Activated CD8-positive, alpha-beta memory T cell treated with anti-CD3 and anti-CD28 coated beads, Interleukin-2, amount 50 U/mL, for 1 hour (primary cell): ENCODE measurements around the gene COL21A1.
"Not testable (repeated sequence)": the region's sequence is repeated elsewhere in the genome, so short reads cannot be mapped to it uniquely, and the experiment has no call there.

Experiments used
- DNase-seq: peaks from one replicate; pipeline ENCODE4 v3.0.0-alpha.2; 2020; ENCODE audit errors: extremely low read depth

Gene COL21A1

DNA sequence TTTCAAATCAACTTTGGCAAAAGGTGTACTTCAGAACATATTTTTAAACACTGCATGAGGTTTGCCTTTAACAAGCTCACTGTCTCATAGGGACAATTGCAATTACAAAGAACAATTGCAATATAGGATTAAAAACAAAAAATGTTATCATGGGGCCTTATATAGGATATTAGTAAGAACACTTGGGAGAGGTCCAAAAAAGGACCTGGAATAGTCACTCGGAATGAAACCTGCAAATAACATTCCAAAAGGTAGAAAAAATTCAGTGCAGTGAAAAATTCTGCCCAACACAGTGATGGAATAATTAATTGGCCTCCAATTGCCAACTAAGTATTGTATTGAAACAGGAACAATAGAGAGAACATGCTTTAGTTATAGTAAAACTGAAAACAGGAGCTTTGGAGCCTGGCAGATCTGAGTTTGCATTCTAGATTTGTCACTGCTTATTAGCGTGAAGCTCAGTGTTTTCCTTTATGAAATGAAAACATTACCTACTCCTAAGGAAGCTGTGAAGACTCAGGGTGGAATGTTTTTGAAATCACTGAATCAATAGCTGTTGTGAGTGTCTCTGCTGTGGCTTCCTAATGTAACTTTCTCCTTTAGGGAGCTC, 199.3 kb downstream of the COL21A1 start:
- no peak for DNase-seq

DNA sequence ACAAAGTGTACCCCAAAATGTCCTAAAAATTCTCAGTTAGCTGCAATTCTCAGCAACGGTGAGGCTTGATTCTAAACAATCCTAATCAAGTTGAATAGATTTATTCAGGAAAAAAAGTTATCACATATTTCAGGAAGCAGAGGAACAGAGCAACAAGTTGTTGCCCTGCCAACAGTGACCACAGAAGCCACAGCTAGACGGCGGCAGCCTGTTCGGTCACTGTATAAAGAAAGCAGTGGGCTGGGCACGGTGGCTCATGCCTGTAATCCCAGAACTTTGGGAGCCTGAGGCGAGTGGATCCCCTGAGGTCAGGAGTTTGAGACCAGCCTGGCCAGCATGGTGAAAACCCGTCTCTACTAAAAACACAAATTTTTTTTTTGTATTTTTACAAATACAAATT, 200.8 kb downstream of the COL21A1 start:
- DNase-seq: no peak

DNA sequence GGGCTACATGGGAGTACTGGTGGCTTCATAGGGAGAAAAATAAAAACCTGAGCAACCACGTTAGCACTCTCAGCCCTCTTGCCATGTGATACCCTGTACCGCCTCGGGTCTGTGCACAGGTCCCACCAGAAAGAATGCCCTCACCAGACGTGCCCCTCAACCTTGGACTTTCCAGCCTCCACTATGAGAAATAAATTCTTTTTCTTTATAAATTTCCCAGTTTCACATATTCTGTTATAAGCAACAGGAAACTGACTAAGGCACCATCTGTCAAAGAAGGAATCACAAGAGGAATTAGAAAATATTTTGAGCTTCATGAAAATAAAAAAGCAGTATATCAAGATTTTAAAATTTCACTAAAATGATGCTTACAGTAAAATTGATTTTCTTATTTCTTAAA, 203.6 kb downstream of the COL21A1 start:
- DNase-seq: no peak

DNA sequence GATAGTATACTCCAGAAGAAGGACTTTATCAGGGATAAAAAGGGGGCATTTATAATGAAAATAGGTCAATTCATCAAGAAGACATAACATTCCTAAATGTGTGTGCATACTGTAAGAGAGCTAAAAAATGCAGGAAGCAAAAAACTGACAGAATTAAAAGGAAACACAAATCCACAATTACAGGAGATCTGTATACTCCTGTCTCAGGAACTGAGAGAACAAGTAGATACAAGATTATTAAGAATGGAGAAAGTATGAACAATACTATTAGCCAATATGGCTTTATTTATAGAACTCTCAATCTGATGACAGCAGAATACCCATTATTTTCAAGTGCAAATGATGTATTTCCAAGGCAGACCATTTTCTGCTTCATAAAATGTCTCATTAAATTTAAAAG, 204.3 kb downstream of the COL21A1 start:
- DNase-seq: no peak

DNA sequence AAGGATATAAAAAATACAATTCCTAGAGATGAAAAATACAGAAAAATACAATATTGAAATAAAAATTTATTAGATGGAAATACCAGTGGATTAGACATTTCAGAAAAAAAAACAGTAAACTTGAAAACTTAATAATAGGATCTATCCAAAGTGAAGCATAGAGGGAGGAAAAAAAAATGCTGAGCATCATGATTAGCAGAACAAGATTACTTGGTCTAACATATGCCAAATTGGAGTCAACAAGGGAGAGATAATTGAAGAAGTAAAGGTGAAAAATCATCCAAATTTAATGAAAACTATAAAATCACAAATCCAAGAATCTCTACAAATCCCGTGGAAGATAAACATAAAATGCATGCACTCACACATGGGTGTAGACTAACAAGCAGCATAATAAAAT, 205.8 kb downstream of the COL21A1 start:
- DNase-seq: no peak

DNA sequence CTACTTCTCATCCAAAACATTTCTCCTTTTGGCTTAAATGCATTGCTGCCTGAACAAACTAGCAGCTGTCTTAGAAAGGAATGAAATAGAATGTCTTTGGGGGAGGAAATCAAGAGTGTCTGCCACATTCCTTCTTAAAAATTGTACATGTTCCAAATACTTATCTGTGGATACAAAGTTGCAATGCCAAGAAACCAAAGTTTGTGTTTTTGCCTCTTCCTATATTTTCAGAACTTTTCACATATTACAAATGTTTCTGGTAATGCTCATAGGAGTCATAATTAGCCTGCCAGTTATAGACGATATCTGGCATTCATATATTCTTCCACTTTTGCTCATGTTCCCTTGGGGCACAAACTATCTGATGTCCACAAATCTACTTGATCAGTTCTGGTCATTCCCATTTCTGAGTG, 206.5 kb downstream of the COL21A1 start:
- DNase-seq: no peak

DNA sequence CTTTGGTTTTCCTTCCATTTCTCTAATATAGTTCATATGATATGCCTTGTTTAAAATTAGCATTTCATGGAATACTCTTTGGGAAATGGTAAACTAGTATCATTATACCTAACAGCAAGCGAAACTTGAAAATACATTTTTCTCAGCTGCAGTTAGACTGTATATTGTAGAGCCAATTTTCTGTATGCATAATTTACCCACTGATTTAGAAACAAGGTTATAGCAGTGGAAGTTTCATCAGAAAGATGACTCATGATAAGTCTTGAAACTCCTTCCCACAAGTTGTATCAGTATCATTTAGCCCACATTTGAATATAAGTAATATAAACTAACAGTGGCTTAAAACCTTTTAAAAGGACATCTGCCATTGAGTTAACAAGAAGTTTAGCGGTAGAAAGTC, 207.2 kb downstream of the COL21A1 start:
- no peak for DNase-seq

DNA sequence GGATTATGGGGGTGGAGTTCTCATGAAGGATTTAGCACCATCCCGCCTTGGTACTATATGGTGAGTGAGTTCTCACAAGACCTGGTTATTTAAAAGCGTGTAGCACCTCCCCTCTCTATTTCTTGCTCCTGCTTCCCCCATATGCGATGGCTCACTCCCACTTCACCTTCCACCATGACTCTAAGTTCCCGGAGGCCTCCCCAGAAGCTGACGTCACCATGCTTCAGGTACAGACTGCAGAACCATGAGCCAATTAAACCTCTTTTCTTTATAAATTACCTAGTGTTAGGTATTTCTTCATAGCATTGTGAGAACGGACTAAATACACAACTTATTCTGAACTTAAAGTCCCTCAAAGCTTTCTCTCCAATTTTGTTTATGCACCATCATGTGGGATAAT, 208.6 kb downstream of the COL21A1 start:
- DNase-seq: no peak

DNA sequence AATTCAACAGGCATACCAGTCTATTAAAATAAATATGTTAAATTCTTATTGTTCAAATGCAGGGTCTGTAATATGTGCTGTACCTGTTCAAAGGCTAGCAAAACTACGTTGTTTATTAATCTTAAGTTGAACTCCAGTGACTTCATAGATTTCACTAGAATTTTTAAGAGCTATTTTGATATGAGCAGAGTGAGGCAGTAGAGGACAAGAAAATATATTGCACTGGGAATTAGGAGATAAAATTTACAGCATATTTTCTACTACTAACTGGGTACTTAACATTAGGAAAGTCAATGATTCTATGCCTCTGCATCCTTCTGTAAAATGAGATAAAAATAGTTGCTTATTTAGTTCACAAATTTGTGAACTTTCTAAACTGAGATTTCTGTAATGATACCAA, 209.8 kb downstream of the COL21A1 start:
- no peak for DNase-seq

DNA sequence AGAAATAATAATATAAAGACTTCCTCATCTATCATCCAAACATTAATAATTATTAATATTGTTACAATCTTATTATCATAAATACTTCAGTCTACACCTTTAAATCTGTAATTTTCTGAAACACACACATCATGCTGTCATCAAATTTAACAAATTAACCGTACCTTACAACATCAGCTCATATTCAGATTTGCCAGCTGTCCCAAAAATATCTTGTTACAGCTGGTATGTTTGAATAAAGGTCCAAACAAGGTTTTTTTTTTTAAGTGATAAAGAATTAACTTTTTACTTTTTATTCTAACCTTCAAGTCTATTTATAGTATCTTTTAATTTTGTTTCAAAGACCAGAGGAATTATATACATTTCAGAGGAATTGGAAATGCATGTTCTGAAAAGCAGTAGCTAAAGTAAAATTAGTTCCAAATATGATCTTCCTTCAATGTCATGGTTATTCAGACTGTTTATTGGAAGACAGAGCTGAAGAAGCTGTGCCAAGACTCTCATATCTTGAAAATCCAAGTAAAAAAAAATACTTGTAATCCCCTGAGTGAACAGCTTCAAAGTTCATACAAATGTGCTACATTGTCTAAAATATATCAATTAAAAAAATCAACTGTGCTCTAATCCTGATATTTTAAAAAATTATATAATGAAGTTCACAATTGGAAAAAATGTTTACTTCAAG, 210.3 kb downstream of the COL21A1 start:
- no peak for DNase-seq

DNA sequence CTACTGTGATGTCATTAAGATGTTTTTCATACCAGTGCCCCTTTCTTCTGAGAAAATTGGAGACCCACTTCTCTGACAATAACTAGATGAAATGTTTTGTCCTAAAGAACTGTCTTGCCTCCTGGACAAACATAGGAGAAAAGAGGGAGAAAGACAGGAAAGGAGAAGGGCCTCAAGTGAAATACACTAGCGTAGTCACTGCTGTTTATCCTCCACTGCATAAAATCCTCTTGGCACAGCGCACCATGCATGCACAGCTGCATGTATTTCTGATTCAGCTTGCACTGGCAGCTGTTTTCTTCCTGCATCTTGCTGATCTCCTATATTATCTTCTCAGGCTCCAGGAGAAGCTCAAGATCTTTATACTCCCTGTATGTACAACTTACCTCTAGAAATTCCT, 214.0 kb downstream of the COL21A1 start:
- DNase-seq: no peak

DNA sequence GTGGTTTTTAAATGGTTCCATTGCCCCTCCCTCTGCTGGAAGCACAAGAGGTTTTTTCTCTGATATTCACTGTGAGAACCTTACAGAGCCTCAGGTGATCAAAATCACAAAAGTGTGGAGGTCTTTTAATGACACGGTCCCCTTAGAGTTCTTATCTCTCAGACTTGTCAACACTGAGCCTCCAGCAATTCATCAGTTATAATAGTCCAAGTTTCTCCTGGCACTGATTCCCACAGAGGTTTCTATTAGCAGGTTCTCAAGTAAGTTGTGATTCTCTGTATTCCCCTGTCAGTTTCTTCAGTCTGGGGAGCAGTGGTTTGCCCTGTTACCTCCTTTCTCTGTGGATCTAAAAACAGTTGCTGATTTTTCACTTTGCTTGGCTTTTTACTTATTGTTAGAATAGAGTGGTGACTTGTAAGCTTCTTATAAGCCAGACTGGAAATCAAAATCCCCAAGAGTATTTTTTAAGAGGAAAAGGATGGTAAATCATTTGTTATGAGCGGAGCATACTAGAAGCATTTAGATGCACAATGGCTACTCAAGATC, 214.6 kb downstream of the COL21A1 start:
- no peak for DNase-seq

DNA sequence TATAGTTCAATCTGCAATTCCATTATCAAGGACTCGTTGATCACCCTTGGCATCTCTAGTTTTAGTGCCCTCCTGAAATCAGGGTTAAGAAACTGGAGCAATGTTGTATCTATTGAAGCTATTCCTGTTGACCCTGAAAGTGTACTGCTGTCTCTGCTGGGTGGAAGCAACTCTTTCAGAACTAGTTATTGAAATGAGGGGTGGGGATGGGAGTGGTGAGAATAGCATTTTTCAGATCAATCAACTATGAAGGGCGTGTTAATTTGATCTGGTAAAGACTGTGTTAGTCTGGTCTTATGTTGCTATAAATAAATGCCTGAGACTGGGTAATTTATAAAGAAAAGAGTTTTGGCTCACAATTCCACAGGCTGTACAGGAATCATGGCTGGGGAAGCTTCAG, 219.5 kb downstream of the COL21A1 start:
- DNase-seq: no peak

DNA sequence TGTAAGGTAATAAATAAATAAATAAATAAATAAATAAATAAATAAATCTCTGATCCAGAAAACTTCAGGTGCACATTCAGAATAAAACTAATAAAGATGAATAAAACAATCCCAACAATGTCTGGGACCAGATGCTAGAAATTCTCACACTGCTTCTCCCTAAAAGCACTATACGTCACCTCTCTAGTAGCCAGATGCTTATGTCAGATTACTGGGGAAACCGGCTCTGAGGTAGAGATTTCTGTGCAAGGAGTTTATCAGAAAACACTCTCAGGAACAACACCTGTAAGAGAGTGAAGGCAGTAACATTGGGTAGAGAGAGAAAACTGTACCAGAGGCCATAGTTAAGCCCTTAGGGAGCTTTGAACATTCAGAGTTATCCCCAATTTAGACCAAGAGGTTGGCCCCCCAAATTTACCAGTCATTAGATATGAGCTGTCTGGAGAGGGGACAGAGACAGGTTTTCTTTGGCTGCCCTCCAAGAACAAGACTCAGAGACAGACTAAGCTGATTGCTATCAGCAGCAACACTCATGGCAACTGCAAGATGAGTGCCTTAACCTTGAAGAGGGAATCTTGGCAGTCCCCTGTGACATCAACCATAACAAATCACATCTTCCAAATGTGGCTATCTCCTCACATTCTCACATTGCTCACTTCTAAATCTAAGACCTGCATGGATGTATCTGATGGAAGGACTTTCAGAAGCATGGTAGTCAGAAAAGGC, 220.8 kb downstream of the COL21A1 start:
- DNase-seq: no peak

DNA sequence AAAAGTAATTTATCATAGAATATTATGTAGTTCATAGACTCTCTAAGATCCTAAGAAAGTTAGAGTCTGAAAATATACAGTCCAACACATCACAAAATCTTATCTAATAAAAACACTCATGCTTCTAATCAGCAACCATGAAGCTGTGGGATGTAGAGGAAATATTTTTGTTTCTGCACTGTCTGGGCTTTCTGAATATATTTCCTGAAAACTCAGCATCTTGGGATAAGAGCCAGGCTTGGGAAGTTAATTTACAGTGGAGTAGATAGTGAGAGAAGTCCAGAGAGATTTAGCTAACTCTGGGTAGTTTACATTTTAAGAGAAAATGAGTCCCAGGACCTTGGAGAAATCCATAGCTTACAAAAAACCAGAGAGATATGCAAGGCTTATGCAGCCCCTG, 221.6 kb downstream of the COL21A1 start:
- no peak for DNase-seq

DNA sequence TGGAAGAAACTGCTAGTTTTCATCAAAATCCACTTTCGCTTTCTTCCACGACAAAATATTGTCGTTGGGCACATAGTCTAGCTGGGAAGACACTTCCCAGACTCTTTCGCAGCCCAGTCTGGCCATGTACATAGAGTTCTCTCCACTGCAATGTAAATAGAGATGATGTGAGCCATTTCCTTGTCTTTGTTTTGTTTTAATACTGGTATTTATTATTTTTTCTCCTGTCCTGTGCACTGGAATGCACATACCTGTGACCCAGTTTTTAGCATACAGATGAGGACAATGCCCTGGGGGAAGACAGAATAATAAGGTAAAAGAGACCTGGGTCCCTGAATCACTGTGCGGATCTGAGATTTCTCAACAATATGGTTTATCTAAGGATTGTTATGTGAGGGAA, 222.4 kb downstream of the COL21A1 start:
- no peak for DNase-seq

DNA sequence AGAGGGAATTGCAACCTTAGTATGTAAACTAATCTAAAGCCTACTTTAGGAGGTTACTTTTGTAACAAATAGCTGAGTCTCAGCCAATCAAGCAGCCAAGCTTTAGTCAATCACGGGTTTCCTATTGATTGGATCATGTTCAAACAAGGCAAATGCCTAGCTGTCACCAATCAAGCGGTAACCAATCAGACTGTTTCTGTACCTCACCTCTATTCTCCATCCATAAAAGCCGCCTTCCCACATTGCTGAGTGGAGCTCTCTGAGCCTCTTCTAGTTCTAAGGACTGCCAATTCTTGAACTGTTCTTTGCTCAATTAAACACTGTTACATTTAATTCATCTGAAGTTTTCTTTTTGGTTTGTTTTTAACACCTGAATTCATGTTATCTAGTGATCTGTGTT, 223.6 kb downstream of the COL21A1 start:
- DNase-seq: no peak

DNA sequence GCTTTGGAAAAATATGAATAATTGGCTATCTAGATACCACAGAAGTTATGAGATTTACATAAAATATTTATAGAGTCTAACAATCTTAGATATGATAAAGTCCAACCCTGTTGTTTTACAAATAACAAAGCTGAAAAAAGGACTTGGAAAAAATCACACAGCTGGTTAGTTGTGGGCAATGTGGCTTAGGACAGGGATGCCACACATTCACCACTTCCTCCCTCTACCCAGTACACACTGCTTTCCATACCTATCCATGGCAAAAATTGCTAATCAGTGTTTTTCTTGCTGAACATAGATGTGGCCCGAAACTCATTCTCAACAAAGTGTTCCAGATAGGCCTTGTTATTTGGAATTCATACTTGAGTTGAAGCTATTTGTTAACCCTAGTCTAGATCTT, 224.7 kb downstream of the COL21A1 start:
- no peak for DNase-seq

DNA sequence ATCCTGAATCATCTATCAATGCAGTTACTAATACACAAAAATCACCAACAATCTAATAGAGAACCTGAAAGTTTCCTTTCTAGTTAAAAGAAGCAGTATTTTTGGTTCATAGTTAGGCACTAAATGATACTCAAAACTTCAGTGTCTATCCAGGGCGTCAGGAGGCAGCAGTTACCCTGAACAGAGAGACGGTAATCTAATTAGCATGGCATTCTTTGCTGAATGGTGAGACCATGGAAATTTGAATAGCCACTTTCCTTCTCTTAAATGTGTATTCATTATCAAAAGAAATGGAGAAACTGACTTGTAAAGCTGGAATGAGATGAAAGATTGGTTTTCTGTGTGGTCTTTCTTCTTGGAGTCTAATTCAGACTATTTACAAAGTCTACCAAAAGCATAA, 225.4 kb downstream of the COL21A1 start:
- DNase-seq: no peak

DNA sequence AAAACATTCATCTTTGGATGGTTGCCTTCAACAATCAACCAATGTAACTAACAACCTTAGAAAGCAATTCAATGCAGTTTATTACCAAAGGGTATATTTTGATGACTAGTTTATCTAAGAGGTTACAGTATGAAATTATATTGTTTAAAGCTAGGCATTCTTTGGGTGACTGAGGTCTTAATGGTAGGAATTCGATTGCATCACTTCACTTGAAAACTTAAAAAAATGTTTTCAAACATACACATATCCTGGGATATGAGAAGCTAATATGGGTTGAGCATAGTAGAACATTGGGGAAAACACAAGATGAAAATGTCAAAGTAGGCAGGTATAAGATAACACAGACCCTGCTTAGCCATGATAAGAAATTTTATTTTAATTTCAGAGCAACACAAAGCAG, 227.4 kb downstream of the COL21A1 start:
- DNase-seq: no peak

DNA sequence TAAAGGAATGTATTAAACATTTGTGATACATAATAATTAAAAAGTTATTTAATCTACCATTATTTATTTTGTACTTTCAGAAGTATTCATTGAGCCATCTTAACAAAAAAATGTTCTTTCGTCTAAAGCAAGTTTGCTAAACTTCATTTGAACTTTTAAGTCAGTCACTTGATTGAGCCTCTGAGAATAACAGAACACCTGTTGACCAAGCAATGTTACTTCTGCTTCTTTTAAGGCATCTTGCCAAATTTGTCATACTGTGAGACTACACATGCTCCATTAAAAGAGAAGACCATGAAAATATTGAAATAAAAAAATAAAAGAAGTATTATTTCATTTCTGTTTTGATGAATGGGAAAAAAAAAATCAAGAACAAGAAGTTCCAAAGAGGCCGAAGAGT, 230.2 kb downstream of the COL21A1 start:
- DNase-seq: no peak

DNA sequence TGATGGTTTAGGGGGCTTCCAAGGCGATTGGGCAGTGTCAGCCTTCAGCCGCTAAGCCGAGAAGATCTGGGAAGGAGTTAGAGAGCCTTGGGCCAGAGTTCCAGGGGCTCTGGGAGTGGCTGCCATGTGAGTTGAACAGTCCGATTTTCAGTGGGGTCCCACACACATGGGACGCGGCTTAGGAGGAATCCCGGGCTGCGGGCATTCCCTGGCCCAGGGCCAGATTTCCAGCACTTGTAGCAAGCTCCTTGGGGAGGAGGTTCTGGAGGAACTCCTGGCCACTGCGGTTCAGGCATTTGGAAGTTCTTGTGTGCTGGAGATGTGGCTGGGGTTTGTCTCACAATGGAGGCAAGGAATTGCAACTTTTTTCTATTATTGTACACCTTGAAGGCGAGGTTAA, 233.3 kb downstream of the COL21A1 start:
- not testable (repeated sequence) for DNase-seq

DNA sequence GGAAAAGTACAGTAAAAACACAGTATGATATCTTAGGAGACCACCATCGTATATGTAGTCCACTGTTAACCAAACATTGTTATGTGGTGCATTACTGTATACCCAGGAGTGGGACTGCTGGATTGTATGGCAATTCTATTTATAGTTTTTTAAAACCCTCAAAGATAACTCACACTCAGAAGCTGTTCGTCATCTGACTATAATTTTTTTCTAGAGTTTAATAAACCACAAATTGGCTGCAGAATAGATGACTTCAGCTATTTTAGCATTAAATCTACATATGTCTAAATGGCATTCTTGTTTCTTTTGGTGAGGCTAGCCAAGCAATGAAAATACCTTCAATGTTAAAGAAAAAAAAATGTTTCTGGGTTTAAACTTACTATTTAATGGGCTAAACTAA, 237.7 kb downstream of the COL21A1 start:
- no peak for DNase-seq
